Panc1 (cell line): ENCODE measurements around the gene ZNF469.

ENCODE experiments used
- CTCF ChIP-seq: fragments of 450-650 bp; IDR thresholded peaks from 2 replicates; pipeline ENCODE4 v1.5.1; 2017; ENCODE audit warnings: mild to moderate bottlenecking
- POLR2AphosphoS5 ChIP-seq: IDR thresholded peaks from 2 replicates; pipeline ENCODE4 v1.6.1; 2012; ENCODE audit warnings: mild to moderate bottlenecking, low read depth, low read length, moderate library complexity
- REST ChIP-seq, 2 experiments: IDR thresholded peaks; 2 replicates each; pipeline ENCODE4 v1.6.1; 2011 to 2012; ENCODE audit warnings: low read depth in 2 of 2, control low read depth in 1 of 2, low read length in 1 of 2, mild to moderate bottlenecking in 1 of 2, moderate library complexity in 1 of 2; ENCODE audit not compliant: insufficient read depth in 1 of 2

GRCh38 chr16:88411951-88412576 is 29.3 kb downstream of the ZNF469 start:
- TF ChIP-seq CTCF (no peak), REST (IDR thresholded peaks at IDR 0.05; ENCODE audit: insufficient read depth in 1 of 2, low read depth in 2 of 2, low read length in 1 of 2) (no peak), POLR2AphosphoS5 (no peak)
